HL-60 (cell line): Measurements from ENCODE around the gene CEP112.

Source experiments
- POLR2AphosphoS5 ChIP-seq: IDR thresholded peaks from 2 replicates; pipeline ENCODE4 v1.6.1; 2012; ENCODE audit warnings: low read depth
- SPI1 ChIP-seq: IDR thresholded peaks from 2 replicates; pipeline ENCODE4 v1.6.1; 2012; ENCODE audit warnings: low read depth, mild to moderate bottlenecking, borderline replicate concordance
- TF ChIP-seq, protein P1 (sequence below): IDR thresholded peaks from one replicate; pipeline ENCODE4 v1.5.1; 2011; ENCODE audit warnings: low read length, control low read depth, inconsistent platforms; ENCODE audit not compliant: insufficient read depth

DNA sequence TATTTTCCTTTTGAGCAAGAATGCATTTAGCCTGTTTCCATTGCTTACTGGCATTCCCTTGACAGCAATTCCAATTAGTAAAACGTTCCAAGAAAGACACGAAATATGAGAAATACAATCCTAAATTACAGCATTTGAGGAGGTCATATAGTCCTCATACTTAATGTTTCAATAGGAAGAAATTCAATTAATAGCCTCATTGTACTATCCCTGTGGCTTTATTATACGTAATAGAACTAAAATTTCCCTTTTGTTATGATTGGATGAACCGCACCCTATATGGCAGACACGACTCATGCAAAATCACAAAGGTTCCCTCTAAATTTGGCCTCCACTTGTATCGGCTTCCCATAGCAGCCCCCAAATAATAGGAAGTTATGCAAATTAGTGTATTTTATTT, 291.7 kb downstream of the CEP112 start:
- TF ChIP-seq, protein P1, sequence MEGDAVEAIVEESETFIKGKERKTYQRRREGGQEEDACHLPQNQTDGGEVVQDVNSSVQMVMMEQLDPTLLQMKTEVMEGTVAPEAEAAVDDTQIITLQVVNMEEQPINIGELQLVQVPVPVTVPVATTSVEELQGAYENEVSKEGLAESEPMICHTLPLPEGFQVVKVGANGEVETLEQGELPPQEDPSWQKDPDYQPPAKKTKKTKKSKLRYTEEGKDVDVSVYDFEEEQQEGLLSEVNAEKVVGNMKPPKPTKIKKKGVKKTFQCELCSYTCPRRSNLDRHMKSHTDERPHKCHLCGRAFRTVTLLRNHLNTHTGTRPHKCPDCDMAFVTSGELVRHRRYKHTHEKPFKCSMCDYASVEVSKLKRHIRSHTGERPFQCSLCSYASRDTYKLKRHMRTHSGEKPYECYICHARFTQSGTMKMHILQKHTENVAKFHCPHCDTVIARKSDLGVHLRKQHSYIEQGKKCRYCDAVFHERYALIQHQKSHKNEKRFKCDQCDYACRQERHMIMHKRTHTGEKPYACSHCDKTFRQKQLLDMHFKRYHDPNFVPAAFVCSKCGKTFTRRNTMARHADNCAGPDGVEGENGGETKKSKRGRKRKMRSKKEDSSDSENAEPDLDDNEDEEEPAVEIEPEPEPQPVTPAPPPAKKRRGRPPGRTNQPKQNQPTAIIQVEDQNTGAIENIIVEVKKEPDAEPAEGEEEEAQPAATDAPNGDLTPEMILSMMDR: no peak
- TF ChIP-seq SPI1: no peak
- no peak for TF ChIP-seq POLR2AphosphoS5
